Adrenal gland (tissue), 5 donors: ENCODE data around the gene F12.

ENCODE experiments used
- CTCF ChIP-seq, 6 experiments: fragments of 450-650 bp in 4 of 6; fragments of 200-600 bp in 2 of 6; sonication (generic) in 1 of 6; IDR thresholded peaks; 1 replicate in 5 of 6; 2 replicates in 1 of 6; pipeline versions ENCODE4 v1.5.1 to v1.8.0; 2016 to 2021; ENCODE audit warnings: antibody characterized with exemption in 6 of 6, mild to moderate bottlenecking in 2 of 6, moderate library complexity in 1 of 6
- POLR2A ChIP-seq, 2 donors: fragments of 450-650 bp; IDR thresholded peaks; one replicate each; pipeline ENCODE4 v1.6.1; 2017; ENCODE audit warnings: antibody characterized with exemption in 2 of 2, mild to moderate bottlenecking in 2 of 2, moderate library complexity in 1 of 2
- donor health status: DM: no; HTN: no; CAD: no.

- no peak for TF ChIP-seq POLR2A (IDR thresholded peaks at IDR 0.05)
- no peak for TF ChIP-seq CTCF (IDR thresholded peaks at IDR 0.05)
Measured at GRCh38 chr5:177369645-177370440, 39.5 kb downstream of the F12 start.
